ENCODE measurements around the gene SNX25. TPM values are rescaled to one million over a fixed set of nuclear protein-coding genes. Genes with fewer than 3 reads are reported as not detected.

Gene SNX25
- total RNA-seq, 1 experiment from 2014 or later: 16.7 TPM

DNA sequence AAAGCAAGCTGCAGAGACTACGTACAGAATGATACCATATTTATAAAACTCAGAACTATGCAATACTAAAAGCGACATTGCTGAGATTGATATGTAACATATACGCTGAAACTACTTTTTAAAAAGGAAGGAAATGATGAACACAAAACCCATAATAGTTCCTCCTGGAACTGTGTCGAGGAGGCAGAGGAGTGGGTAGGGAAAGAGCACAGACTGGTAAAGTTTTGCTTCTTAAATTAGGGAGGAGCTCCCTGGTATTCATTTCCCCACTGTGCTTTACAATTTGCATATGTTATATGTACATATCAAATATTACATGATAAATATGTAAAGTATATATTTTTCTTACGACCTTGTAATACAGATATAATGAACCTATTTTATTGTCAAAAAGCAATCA lies 202.5 kb downstream of the SNX25 start:
- DNase-seq (ENCODE audit: low read depth, low spot score) (no peak), ATAC-seq (no peak)
- BruUV-seq (replicated peaks): no TSS peak
- intact Hi-C loops (cut with micrococcal nuclease; ENCODE audit: unreplicated experiment) (no loop called here), in situ Hi-C loops (cut with HindIII; ENCODE audit: low pct_unique_long_range_greater_than_20kb, low sequenced_read_pairs) (no loop called here)
- TF ChIP-seq POLR2AphosphoS5 (IDR thresholded peaks at IDR 0.05; ENCODE audit: low read depth, low read length) (no peak), TCF7L2 (IDR thresholded peaks at IDR 0.05; ENCODE audit: low read depth, low read length) (no peak), SIN3A (IDR thresholded peaks at IDR 0.05; ENCODE audit: borderline replicate concordance, insufficient read depth, low read depth, low read length) (no peak)
- TF ChIP-seq, protein P1, sequence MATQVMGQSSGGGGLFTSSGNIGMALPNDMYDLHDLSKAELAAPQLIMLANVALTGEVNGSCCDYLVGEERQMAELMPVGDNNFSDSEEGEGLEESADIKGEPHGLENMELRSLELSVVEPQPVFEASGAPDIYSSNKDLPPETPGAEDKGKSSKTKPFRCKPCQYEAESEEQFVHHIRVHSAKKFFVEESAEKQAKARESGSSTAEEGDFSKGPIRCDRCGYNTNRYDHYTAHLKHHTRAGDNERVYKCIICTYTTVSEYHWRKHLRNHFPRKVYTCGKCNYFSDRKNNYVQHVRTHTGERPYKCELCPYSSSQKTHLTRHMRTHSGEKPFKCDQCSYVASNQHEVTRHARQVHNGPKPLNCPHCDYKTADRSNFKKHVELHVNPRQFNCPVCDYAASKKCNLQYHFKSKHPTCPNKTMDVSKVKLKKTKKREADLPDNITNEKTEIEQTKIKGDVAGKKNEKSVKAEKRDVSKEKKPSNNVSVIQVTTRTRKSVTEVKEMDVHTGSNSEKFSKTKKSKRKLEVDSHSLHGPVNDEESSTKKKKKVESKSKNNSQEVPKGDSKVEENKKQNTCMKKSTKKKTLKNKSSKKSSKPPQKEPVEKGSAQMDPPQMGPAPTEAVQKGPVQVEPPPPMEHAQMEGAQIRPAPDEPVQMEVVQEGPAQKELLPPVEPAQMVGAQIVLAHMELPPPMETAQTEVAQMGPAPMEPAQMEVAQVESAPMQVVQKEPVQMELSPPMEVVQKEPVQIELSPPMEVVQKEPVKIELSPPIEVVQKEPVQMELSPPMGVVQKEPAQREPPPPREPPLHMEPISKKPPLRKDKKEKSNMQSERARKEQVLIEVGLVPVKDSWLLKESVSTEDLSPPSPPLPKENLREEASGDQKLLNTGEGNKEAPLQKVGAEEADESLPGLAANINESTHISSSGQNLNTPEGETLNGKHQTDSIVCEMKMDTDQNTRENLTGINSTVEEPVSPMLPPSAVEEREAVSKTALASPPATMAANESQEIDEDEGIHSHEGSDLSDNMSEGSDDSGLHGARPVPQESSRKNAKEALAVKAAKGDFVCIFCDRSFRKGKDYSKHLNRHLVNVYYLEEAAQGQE (IDR thresholded peaks at IDR 0.05; ENCODE audit: insufficient read depth in 1 of 2, low read depth in 2 of 2, low read length in 1 of 2): no peak
- TF ChIP-seq, protein P2, sequence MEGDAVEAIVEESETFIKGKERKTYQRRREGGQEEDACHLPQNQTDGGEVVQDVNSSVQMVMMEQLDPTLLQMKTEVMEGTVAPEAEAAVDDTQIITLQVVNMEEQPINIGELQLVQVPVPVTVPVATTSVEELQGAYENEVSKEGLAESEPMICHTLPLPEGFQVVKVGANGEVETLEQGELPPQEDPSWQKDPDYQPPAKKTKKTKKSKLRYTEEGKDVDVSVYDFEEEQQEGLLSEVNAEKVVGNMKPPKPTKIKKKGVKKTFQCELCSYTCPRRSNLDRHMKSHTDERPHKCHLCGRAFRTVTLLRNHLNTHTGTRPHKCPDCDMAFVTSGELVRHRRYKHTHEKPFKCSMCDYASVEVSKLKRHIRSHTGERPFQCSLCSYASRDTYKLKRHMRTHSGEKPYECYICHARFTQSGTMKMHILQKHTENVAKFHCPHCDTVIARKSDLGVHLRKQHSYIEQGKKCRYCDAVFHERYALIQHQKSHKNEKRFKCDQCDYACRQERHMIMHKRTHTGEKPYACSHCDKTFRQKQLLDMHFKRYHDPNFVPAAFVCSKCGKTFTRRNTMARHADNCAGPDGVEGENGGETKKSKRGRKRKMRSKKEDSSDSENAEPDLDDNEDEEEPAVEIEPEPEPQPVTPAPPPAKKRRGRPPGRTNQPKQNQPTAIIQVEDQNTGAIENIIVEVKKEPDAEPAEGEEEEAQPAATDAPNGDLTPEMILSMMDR (IDR thresholded peaks at IDR 0.05): no peak
- ChIA-PET POLR2A (no interaction called here), CTCF (no interaction called here)
- Histone ChIP-seq H3K4me1 (ENCODE audit: control insufficient read depth, insufficient read depth, low read length) (no peaks in the 10 kb centered on the region), H3K36me3 (ENCODE audit: control insufficient read depth, insufficient read depth, low read length) (no peaks in the 10 kb centered on the region; the same call in 1 of the 2 replicates), H3K9me3 (ENCODE audit: control insufficient read depth, insufficient read depth, low read depth, low read length) (no peaks in the 10 kb centered on the region), H3K27me3 (ENCODE audit: control insufficient read depth, insufficient read depth, low read length) (no peaks in the 10 kb centered on the region), H3K27ac (ENCODE audit: low read length) (no peak overlapping the region), H3K4me3 (ENCODE audit: low read depth in 2 of 2, low read length in 2 of 2) (no peak overlapping the region)

DNA sequence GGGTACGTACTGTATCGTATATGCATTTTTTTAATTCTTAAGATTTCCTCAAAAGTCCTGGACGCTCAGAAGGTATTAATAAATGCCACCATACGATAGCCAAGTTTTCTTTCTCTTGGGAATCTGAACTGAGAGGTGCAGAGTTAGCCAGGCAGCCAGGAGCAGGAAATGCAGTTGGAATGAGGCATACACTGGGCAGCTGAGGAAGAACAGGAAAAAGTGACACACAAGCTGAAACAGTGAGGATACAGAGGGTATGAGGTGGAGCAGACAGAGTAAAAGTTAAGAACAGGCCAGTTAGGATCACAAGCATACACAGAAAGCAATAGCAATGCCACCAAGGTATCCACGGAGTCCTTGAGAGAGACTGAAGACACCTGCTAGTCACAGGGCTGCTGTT lies 203.0 kb downstream of the SNX25 start:
- H3K36me3 ChIP-seq (ENCODE audit: control insufficient read depth, insufficient read depth, low read length): no peaks in the 10 kb centered on the region; the same call in 1 of the 2 replicates
- TF ChIP-seq, protein P1 (IDR thresholded peaks at IDR 0.05; ENCODE audit: insufficient read depth in 1 of 2, low read depth in 2 of 2, low read length in 1 of 2): no peak
- TF ChIP-seq, protein P2 (IDR thresholded peaks at IDR 0.05): no peak
- TF ChIP-seq TCF7L2 (IDR thresholded peaks at IDR 0.05; ENCODE audit: low read depth, low read length): no peak
- TF ChIP-seq POLR2AphosphoS5 (IDR thresholded peaks at IDR 0.05; ENCODE audit: low read depth, low read length): no peak
- no peak for TF ChIP-seq SIN3A (IDR thresholded peaks at IDR 0.05; ENCODE audit: borderline replicate concordance, insufficient read depth, low read depth, low read length)
- intact Hi-C loops (cut with micrococcal nuclease; ENCODE audit: unreplicated experiment): no loop called here
- ATAC-seq (no peak), DNase-seq (ENCODE audit: low read depth, low spot score) (no peak)
- in situ Hi-C loops (cut with HindIII; ENCODE audit: low pct_unique_long_range_greater_than_20kb, low sequenced_read_pairs): no loop called here
- H3K4me3 ChIP-seq (ENCODE audit: low read depth in 2 of 2, low read length in 2 of 2): no peak overlapping the region
- H3K9me3 ChIP-seq (ENCODE audit: control insufficient read depth, insufficient read depth, low read depth, low read length): no peaks in the 10 kb centered on the region
- H3K27me3 ChIP-seq (ENCODE audit: control insufficient read depth, insufficient read depth, low read length): no peaks in the 10 kb centered on the region
- H3K27ac ChIP-seq (ENCODE audit: low read length): no peak overlapping the region
- ChIA-PET CTCF (no interaction called here), POLR2A (no interaction called here)
- H3K4me1 ChIP-seq (ENCODE audit: control insufficient read depth, insufficient read depth, low read length): no peaks in the 10 kb centered on the region
- no TSS peak for BruUV-seq (replicated peaks)

Other genes with a start within 250 kb of the SNX25 start
- not detected for gene HELT, start 191.1 kb upstream of the SNX25 start, total RNA-seq (2021; ENCODE audit: unreplicated experiment)
- gene SLC25A4, start 66.3 kb upstream of the SNX25 start, total RNA-seq (2021; ENCODE audit: unreplicated experiment): 18.6 TPM
- gene CFAP97, start 5.6 kb upstream of the SNX25 start, total RNA-seq (2021; ENCODE audit: unreplicated experiment): 39.0 TPM
- gene LRP2BP, start 186.3 kb downstream of the SNX25 start, total RNA-seq (2021; ENCODE audit: unreplicated experiment): 0.33 TPM
- 5.1 TPM for gene ANKRD37, start 187.2 kb downstream of the SNX25 start, total RNA-seq (2021; ENCODE audit: unreplicated experiment)
- gene UFSP2, start 216.4 kb downstream of the SNX25 start, total RNA-seq (2021; ENCODE audit: unreplicated experiment): 17.0 TPM